ENCODE data around the gene GOLT1A. TPM values are rescaled to one million over a fixed set of nuclear protein-coding genes. Genes with fewer than 3 reads are reported as not detected.

Gene GOLT1A
- polyA plus RNA-seq, 2 donors = 0.42 to 0.81 TPM

- no peak overlapping the region for H3K4me3 ChIP-seq (ENCODE audit: low read depth in 1 of 2, low read length in 2 of 2)
- no peaks in the 10 kb centered on the region for H3K4me1 ChIP-seq (ENCODE audit: control insufficient read depth in 2 of 2, insufficient read depth in 2 of 2, low read length in 1 of 2)
- peak overlapping the region in 1 of 2 donors; percentile 47 for H3K27ac ChIP-seq (ENCODE audit: low read depth in 2 of 2, low read length in 1 of 2)
- no peaks in the 10 kb centered on the region for H3K9me3 ChIP-seq (ENCODE audit: control insufficient read depth in 2 of 2, insufficient read depth in 1 of 2, low read depth in 1 of 2, low read length in 1 of 2)
- H3K27me3 ChIP-seq (ENCODE audit: control insufficient read depth in 1 of 2, insufficient read depth in 2 of 2, low read length in 2 of 2) = no peaks in the 10 kb centered on the region
- WGBS, 2 donors = 29 to 35% methylated on average over 4 of the region's 4 CpGs
- no peaks in the 10 kb centered on the region for H3K36me3 ChIP-seq (ENCODE audit: control insufficient read depth in 2 of 2, insufficient read depth in 2 of 2, low read length in 1 of 2)
These were observed 42.0 kb downstream of the GOLT1A start for GRCh38 chr1:204171751-204172178.

- Histone ChIP-seq H3K4me3 (ENCODE audit: low read depth in 1 of 2, low read length in 2 of 2) (no peak overlapping the region), H3K4me1 (ENCODE audit: control insufficient read depth in 2 of 2, insufficient read depth in 2 of 2, low read length in 1 of 2) (no peaks in the 10 kb centered on the region), H3K9me3 (ENCODE audit: control insufficient read depth in 2 of 2, insufficient read depth in 1 of 2, low read depth in 1 of 2, low read length in 1 of 2) (no peaks in the 10 kb centered on the region), H3K36me3 (ENCODE audit: control insufficient read depth in 2 of 2, insufficient read depth in 2 of 2, low read length in 1 of 2) (no peaks in the 10 kb centered on the region), H3K27me3 (ENCODE audit: control insufficient read depth in 1 of 2, insufficient read depth in 2 of 2, low read length in 2 of 2) (no peaks in the 10 kb centered on the region), H3K27ac (ENCODE audit: low read depth in 2 of 2, low read length in 1 of 2) (no peak overlapping the region)
- WGBS, 2 donors = 89 to 93% methylated on average over 3 of the region's 3 CpGs
These were observed 43.2 kb downstream of the GOLT1A start for GRCh38 chr1:204170494-204171155.

GRCh38 chr1:204169858-204170257, 43.9 kb downstream of the GOLT1A start:
- Histone ChIP-seq H3K36me3 (ENCODE audit: control insufficient read depth in 2 of 2, insufficient read depth in 2 of 2, low read length in 1 of 2) (no peaks in the 10 kb centered on the region), H3K4me1 (ENCODE audit: control insufficient read depth in 2 of 2, insufficient read depth in 2 of 2, low read length in 1 of 2) (no peaks in the 10 kb centered on the region), H3K27ac (ENCODE audit: low read depth in 2 of 2, low read length in 1 of 2) (no peak overlapping the region), H3K4me3 (ENCODE audit: low read depth in 1 of 2, low read length in 2 of 2) (no peak overlapping the region), H3K9me3 (ENCODE audit: control insufficient read depth in 2 of 2, insufficient read depth in 1 of 2, low read depth in 1 of 2, low read length in 1 of 2) (no peaks in the 10 kb centered on the region), H3K27me3 (ENCODE audit: control insufficient read depth in 1 of 2, insufficient read depth in 2 of 2, low read length in 2 of 2) (no peaks in the 10 kb centered on the region)
- 79 to 90% methylated on average over 4 of the region's 4 CpGs for WGBS, 2 donors

- H3K36me3 ChIP-seq (ENCODE audit: control insufficient read depth in 2 of 2, insufficient read depth in 2 of 2, low read length in 1 of 2) = no peaks in the 10 kb centered on the region
- H3K27me3 ChIP-seq (ENCODE audit: control insufficient read depth in 1 of 2, insufficient read depth in 2 of 2, low read length in 2 of 2) = no peaks in the 10 kb centered on the region
- WGBS, 2 donors = 84 to 92% methylated on average over 5 of the region's 5 CpGs
- no peaks in the 10 kb centered on the region for H3K4me1 ChIP-seq (ENCODE audit: control insufficient read depth in 2 of 2, insufficient read depth in 2 of 2, low read length in 1 of 2)
- no peak overlapping the region for H3K27ac ChIP-seq (ENCODE audit: low read depth in 2 of 2, low read length in 1 of 2)
- no peak overlapping the region for H3K4me3 ChIP-seq (ENCODE audit: low read depth in 1 of 2, low read length in 2 of 2)
- H3K9me3 ChIP-seq (ENCODE audit: control insufficient read depth in 2 of 2, insufficient read depth in 1 of 2, low read depth in 1 of 2, low read length in 1 of 2) = no peaks in the 10 kb centered on the region
These were observed 46.1 kb downstream of the GOLT1A start for GRCh38 chr1:204167730-204168129.

- Histone ChIP-seq H3K27me3 (ENCODE audit: control insufficient read depth in 1 of 2, insufficient read depth in 2 of 2, low read length in 2 of 2) (no peaks in the 10 kb centered on the region), H3K27ac (ENCODE audit: low read depth in 2 of 2, low read length in 1 of 2) (no peak within 1 kb of the TSS)
- 66 to 69% methylated on average over 5 of the region's 5 CpGs for WGBS, 2 donors
These were observed 47.6 kb downstream of the GOLT1A start, which contains the start of gene REN for GRCh38 chr1:204166219-204166618. Gene REN (minus strand): TSS chr1:204166337. CDS start chr1:204166293, 44 bp downstream.

GRCh38 chr1:204162494-204163074, 51.2 kb downstream of the GOLT1A start:
- Histone ChIP-seq H3K36me3 (ENCODE audit: control insufficient read depth in 2 of 2, insufficient read depth in 2 of 2, low read length in 1 of 2) (no peaks in the 10 kb centered on the region), H3K27me3 (ENCODE audit: control insufficient read depth in 1 of 2, insufficient read depth in 2 of 2, low read length in 2 of 2) (no peaks in the 10 kb centered on the region), H3K4me1 (ENCODE audit: control insufficient read depth in 2 of 2, insufficient read depth in 2 of 2, low read length in 1 of 2) (peaks cover 0 to 2% of the 10 kb centered on the region in 2 donors), H3K9me3 (ENCODE audit: control insufficient read depth in 2 of 2, insufficient read depth in 1 of 2, low read depth in 1 of 2, low read length in 1 of 2) (no peaks in the 10 kb centered on the region), H3K27ac (ENCODE audit: low read depth in 2 of 2, low read length in 1 of 2) (no peak overlapping the region), H3K4me3 (ENCODE audit: low read depth in 1 of 2, low read length in 2 of 2) (no peak overlapping the region)
- WGBS, 2 donors = 13 to 15% methylated on average over 7 of the region's 7 CpGs

More at GRCh38 chr1:204166219-204166618, 47.6 kb downstream of the GOLT1A start, which contains the start of gene REN:
- Histone ChIP-seq H3K4me3 (ENCODE audit: low read depth in 1 of 2, low read length in 2 of 2) (no peak within 1 kb of the TSS), H3K36me3 (ENCODE audit: control insufficient read depth in 2 of 2, insufficient read depth in 2 of 2, low read length in 1 of 2) (no peaks in the 10 kb centered on the region), H3K9me3 (ENCODE audit: control insufficient read depth in 2 of 2, insufficient read depth in 1 of 2, low read depth in 1 of 2, low read length in 1 of 2) (no peaks in the 10 kb centered on the region), H3K4me1 (ENCODE audit: control insufficient read depth in 2 of 2, insufficient read depth in 2 of 2, low read length in 1 of 2) (no peaks in the 10 kb centered on the region)

GRCh38 chr1:204161609-204162493, 51.9 kb downstream of the GOLT1A start:
- Histone ChIP-seq H3K4me3 (ENCODE audit: low read depth in 1 of 2, low read length in 2 of 2) (no peak overlapping the region), H3K27me3 (ENCODE audit: control insufficient read depth in 1 of 2, insufficient read depth in 2 of 2, low read length in 2 of 2) (no peaks in the 10 kb centered on the region), H3K9me3 (ENCODE audit: control insufficient read depth in 2 of 2, insufficient read depth in 1 of 2, low read depth in 1 of 2, low read length in 1 of 2) (no peaks in the 10 kb centered on the region), H3K4me1 (ENCODE audit: control insufficient read depth in 2 of 2, insufficient read depth in 2 of 2, low read length in 1 of 2) (peaks cover 0 to 2% of the 10 kb centered on the region in 2 donors), H3K36me3 (ENCODE audit: control insufficient read depth in 2 of 2, insufficient read depth in 2 of 2, low read length in 1 of 2) (no peaks in the 10 kb centered on the region), H3K27ac (ENCODE audit: low read depth in 2 of 2, low read length in 1 of 2) (no peak overlapping the region)
- WGBS, 2 donors = 54 to 58% methylated on average over 14 of the region's 14 CpGs

- no peaks in the 10 kb centered on the region for H3K36me3 ChIP-seq (ENCODE audit: control insufficient read depth in 2 of 2, insufficient read depth in 2 of 2, low read length in 1 of 2)
- no peak overlapping the region for H3K27ac ChIP-seq (ENCODE audit: low read depth in 2 of 2, low read length in 1 of 2)
- H3K9me3 ChIP-seq (ENCODE audit: control insufficient read depth in 2 of 2, insufficient read depth in 1 of 2, low read depth in 1 of 2, low read length in 1 of 2) = no peaks in the 10 kb centered on the region
- H3K4me1 ChIP-seq (ENCODE audit: control insufficient read depth in 2 of 2, insufficient read depth in 2 of 2, low read length in 1 of 2) = peaks cover 3 to 17% of the 10 kb centered on the region in 2 donors
- H3K4me3 ChIP-seq (ENCODE audit: low read depth in 1 of 2, low read length in 2 of 2) = no peak overlapping the region
- no peaks in the 10 kb centered on the region for H3K27me3 ChIP-seq (ENCODE audit: control insufficient read depth in 1 of 2, insufficient read depth in 2 of 2, low read length in 2 of 2)
- WGBS, 2 donors = 68 to 71% methylated on average over 6 of the region's 6 CpGs
These were observed 55.8 kb downstream of the GOLT1A start for GRCh38 chr1:204157962-204158361.

GRCh38 chr1:204155881-204156280, 57.9 kb downstream of the GOLT1A start:
- H3K36me3 ChIP-seq (ENCODE audit: control insufficient read depth in 2 of 2, insufficient read depth in 2 of 2, low read length in 1 of 2) = no peaks in the 10 kb centered on the region
- no peak overlapping the region for H3K4me3 ChIP-seq (ENCODE audit: low read depth in 1 of 2, low read length in 2 of 2)
- no peaks in the 10 kb centered on the region for H3K27me3 ChIP-seq (ENCODE audit: control insufficient read depth in 1 of 2, insufficient read depth in 2 of 2, low read length in 2 of 2)
- H3K4me1 ChIP-seq (ENCODE audit: control insufficient read depth in 2 of 2, insufficient read depth in 2 of 2, low read length in 1 of 2) = peaks cover 11 to 25% of the 10 kb centered on the region in 2 donors
- WGBS, 2 donors = 90% methylated on average over 10 of the region's 10 CpGs
- no peaks in the 10 kb centered on the region for H3K9me3 ChIP-seq (ENCODE audit: control insufficient read depth in 2 of 2, insufficient read depth in 1 of 2, low read depth in 1 of 2, low read length in 1 of 2)
- H3K27ac ChIP-seq (ENCODE audit: low read depth in 2 of 2, low read length in 1 of 2) = no peak overlapping the region

All from esophagus (tissue), 2 donors.